ENCODE measurements around the gene S100Z. TPM values are rescaled to one million over a fixed set of nuclear protein-coding genes. Genes with fewer than 3 reads are reported as not detected.

S100Z gene
- total RNA-seq, 1 experiment from 2014 or later = not detected

DNA sequence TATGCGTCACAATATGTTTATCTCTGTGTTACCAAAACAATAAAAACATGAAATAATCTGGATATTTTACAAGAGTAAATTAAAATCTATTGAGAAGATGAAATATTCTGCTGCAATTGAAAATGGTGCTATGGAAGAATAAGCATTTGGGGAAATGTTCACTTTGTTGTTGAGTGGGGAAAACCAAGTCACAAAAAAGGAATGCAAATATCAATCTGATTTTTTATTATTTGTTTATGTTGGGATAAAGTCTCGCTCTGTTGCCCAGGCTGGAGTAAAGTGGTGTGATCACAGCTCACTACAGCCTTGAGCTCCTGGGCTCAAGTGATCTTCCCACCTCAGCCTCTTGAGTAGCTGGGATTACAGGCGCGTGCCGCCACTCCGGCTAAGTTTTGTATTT, 39.6 kb upstream of the S100Z start:
- CTCF ChIA-PET = interaction anchor here (0.6 kb wide), 1 partner anchor 1604 kb away, joined by 5 read pairs; no protein-coding TSS in a partner anchor
- POLR2A ChIA-PET = interaction anchor here (4.7 kb wide), 1 partner anchor 9 kb away, joined by 73 read pairs; the partner anchor contains the start of gene F2RL1
- Mint-ChIP-seq H3K4me3 (no peak overlapping the region), H3K27me3 (ENCODE audit: low read depth) (peaks cover 8% of the 10 kb centered on the region; the same call in 1 of the 2 replicates), H3K36me3 (peaks cover 21% of the 10 kb centered on the region), H3K27ac (peak overlapping the region; percentile 36), H3K9me3 (peaks cover 12% of the 10 kb centered on the region), H3K4me1 (peaks cover 45% of the 10 kb centered on the region)
- ATAC-seq (no peak), DNase-seq (ENCODE audit: low spot score) (no peak)
- no peak for TF ChIP-seq SP1 (CRISPR knock-in tag; conservative IDR thresholded peaks at IDR 0.05)
- no peak for TF ChIP-seq ZNF121 (CRISPR knock-in tag; IDR thresholded peaks at IDR 0.05)
- no peak for TF ChIP-seq ELF4 (CRISPR knock-in tag; IDR thresholded peaks at IDR 0.05; ENCODE audit: low read depth)
- no peak for TF ChIP-seq FOXK1 (CRISPR knock-in tag; IDR thresholded peaks at IDR 0.05)

DNA sequence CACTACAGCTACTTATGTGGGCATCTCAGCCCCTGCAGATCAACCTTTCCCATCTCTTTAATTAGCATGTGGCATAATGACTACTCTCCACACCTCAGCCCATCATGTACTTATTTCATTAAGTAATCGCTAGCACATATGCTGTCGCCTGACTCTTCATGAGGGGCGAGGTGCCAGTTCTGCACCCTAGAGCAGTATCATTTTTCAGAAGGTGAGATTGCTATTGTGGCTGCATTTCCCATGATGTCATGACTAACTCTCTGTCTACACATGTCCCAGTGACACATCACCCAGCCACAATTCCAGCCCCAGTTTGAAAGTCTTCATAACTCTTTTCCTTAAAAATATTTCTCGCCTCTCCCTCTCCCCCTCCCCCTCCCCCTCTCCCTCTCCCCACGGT, 38.6 kb upstream of the S100Z start:
- no peak overlapping the region for H3K4me3 Mint-ChIP-seq
- H3K36me3 Mint-ChIP-seq = peaks cover 21% of the 10 kb centered on the region
- TF ChIP-seq FOXJ3 (CRISPR knock-in tag; IDR thresholded peaks at IDR 0.05; ENCODE audit: borderline replicate concordance) (no peak), ATF6 (CRISPR knock-in tag; IDR thresholded peaks at IDR 0.05) (no peak), TEAD4 (CRISPR knock-in tag; IDR thresholded peaks at IDR 0.05) (no peak), FOXK1 (CRISPR knock-in tag; IDR thresholded peaks at IDR 0.05) (no peak), ZNF219 (CRISPR knock-in tag; IDR thresholded peaks at IDR 0.05; ENCODE audit: borderline replicate concordance) (no peak), CBFB (CRISPR knock-in tag; IDR thresholded peaks at IDR 0.05; ENCODE audit: low read depth) (no peak), SP1 (CRISPR knock-in tag; conservative IDR thresholded peaks at IDR 0.05) (no peak), FOXP4 (CRISPR knock-in tag; IDR thresholded peaks at IDR 0.05) (no peak), MYBL2 (CRISPR knock-in tag; IDR thresholded peaks at IDR 0.05) (no peak), NFATC4 (CRISPR knock-in tag; IDR thresholded peaks at IDR 0.05) (no peak), E2F1 (CRISPR knock-in tag; IDR thresholded peaks at IDR 0.05) (no peak), ZNF138 (CRISPR knock-in tag; conservative IDR thresholded peaks at IDR 0.05) (no peak), NFYB (CRISPR knock-in tag; conservative IDR thresholded peaks at IDR 0.05; ENCODE audit: low read depth) (no peak), GABPB1 (CRISPR knock-in tag; IDR thresholded peaks at IDR 0.05) (no peak), TEAD1 (CRISPR knock-in tag; IDR thresholded peaks at IDR 0.05) (no peak), ZBTB43 (CRISPR knock-in tag; IDR thresholded peaks at IDR 0.05) (no peak), PRRX2 (CRISPR knock-in tag; IDR thresholded peaks at IDR 0.05) (no peak)
- TF ChIP-seq, protein P1, sequence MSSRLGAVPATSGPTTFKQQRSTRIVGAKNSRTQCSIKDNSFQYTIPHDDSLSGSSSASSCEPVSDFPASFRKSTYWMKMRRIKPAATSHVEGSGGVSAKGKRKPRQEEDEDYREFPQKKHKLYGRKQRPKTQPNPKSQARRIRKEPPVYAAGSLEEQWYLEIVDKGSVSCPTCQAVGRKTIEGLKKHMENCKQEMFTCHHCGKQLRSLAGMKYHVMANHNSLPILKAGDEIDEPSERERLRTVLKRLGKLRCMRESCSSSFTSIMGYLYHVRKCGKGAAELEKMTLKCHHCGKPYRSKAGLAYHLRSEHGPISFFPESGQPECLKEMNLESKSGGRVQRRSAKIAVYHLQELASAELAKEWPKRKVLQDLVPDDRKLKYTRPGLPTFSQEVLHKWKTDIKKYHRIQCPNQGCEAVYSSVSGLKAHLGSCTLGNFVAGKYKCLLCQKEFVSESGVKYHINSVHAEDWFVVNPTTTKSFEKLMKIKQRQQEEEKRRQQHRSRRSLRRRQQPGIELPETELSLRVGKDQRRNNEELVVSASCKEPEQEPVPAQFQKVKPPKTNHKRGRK (CRISPR knock-in tag; IDR thresholded peaks at IDR 0.05; ENCODE audit: borderline replicate concordance) = no peak
- TF ChIP-seq, protein P2, sequence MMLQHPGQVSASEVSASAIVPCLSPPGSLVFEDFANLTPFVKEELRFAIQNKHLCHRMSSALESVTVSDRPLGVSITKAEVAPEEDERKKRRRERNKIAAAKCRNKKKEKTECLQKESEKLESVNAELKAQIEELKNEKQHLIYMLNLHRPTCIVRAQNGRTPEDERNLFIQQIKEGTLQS (CRISPR knock-in tag; conservative IDR thresholded peaks at IDR 0.05) = no peak
- TF ChIP-seq, protein P3, sequence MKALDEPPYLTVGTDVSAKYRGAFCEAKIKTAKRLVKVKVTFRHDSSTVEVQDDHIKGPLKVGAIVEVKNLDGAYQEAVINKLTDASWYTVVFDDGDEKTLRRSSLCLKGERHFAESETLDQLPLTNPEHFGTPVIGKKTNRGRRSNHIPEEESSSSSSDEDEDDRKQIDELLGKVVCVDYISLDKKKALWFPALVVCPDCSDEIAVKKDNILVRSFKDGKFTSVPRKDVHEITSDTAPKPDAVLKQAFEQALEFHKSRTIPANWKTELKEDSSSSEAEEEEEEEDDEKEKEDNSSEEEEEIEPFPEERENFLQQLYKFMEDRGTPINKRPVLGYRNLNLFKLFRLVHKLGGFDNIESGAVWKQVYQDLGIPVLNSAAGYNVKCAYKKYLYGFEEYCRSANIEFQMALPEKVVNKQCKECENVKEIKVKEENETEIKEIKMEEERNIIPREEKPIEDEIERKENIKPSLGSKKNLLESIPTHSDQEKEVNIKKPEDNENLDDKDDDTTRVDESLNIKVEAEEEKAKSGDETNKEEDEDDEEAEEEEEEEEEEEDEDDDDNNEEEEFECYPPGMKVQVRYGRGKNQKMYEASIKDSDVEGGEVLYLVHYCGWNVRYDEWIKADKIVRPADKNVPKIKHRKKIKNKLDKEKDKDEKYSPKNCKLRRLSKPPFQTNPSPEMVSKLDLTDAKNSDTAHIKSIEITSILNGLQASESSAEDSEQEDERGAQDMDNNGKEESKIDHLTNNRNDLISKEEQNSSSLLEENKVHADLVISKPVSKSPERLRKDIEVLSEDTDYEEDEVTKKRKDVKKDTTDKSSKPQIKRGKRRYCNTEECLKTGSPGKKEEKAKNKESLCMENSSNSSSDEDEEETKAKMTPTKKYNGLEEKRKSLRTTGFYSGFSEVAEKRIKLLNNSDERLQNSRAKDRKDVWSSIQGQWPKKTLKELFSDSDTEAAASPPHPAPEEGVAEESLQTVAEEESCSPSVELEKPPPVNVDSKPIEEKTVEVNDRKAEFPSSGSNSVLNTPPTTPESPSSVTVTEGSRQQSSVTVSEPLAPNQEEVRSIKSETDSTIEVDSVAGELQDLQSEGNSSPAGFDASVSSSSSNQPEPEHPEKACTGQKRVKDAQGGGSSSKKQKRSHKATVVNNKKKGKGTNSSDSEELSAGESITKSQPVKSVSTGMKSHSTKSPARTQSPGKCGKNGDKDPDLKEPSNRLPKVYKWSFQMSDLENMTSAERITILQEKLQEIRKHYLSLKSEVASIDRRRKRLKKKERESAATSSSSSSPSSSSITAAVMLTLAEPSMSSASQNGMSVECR (CRISPR knock-in tag; IDR thresholded peaks at IDR 0.05; ENCODE audit: borderline replicate concordance) = no peak
- peaks cover 37% of the 10 kb centered on the region for H3K4me1 Mint-ChIP-seq
- peaks cover 12% of the 10 kb centered on the region for H3K9me3 Mint-ChIP-seq
- H3K27me3 Mint-ChIP-seq (ENCODE audit: low read depth) = peaks cover 8% of the 10 kb centered on the region; the same call in 1 of the 2 replicates
- CTCF ChIA-PET = no interaction called here
- POLR2A ChIA-PET = no interaction called here
- ATAC-seq = no peak
- H3K27ac Mint-ChIP-seq = no peak overlapping the region
- DNase-seq (ENCODE audit: low spot score) = no peak
